ENCODE results near the gene CELA1. TPM values are rescaled to one million over a fixed set of nuclear protein-coding genes. Genes with fewer than 3 reads are reported as not detected.

Gene CELA1
- not detected in 2 replicates for total RNA-seq (2014; rRNA removed; shearing (Covaris generic))
- not detected in 2 replicates for polyA plus RNA-seq (2015; cell fraction: cytosol; rRNA removed)
- not detected in 2 replicates for polyA plus RNA-seq (2015; cell fraction: nucleus; rRNA removed)

GRCh38 chr12:51346581-51346980, at the start of gene CELA1:
Gene CELA1 (minus strand): TSS chr12:51346679. CDS start chr12:51346638, 41 bp downstream.
- in situ Hi-C loops (cut with HindIII; ENCODE audit: low pct_unique_long_range_greater_than_20kb, low sequenced_read_pairs): no loop called here
- DNase-seq (ENCODE audit: low read depth, low spot score): no peak

- in situ Hi-C loops (cut with HindIII; ENCODE audit: low pct_unique_long_range_greater_than_20kb, low sequenced_read_pairs): no loop called here
- DNase-seq (ENCODE audit: low read depth, low spot score): no peak
Observed at GRCh38 chr12:51395283-51396230, 49.1 kb upstream of the CELA1 start.

- in situ Hi-C loops (cut with HindIII; ENCODE audit: low pct_unique_long_range_greater_than_20kb, low sequenced_read_pairs): no loop called here
- no peak for DNase-seq (ENCODE audit: low read depth, low spot score)
Observed at GRCh38 chr12:51393676-51394545, 47.4 kb upstream of the CELA1 start.

GRCh38 chr12:51392556-51393237, 46.2 kb upstream of the CELA1 start:
- no peak for DNase-seq (ENCODE audit: low read depth, low spot score)
- in situ Hi-C loops (cut with HindIII; ENCODE audit: low pct_unique_long_range_greater_than_20kb, low sequenced_read_pairs): no loop called here

GRCh38 chr12:51391283-51392123, 45.0 kb upstream of the CELA1 start, which contains the start of gene GALNT6:
Gene GALNT6 (minus strand): TSS chr12:51391406. CDS start chr12:51379781, 11,625 bp downstream.
- in situ Hi-C loops (cut with HindIII; ENCODE audit: low pct_unique_long_range_greater_than_20kb, low sequenced_read_pairs): no loop called here
- no peak for DNase-seq (ENCODE audit: low read depth, low spot score)

GRCh38 chr12:51390891-51391282, 44.4 kb upstream of the CELA1 start:
- no peak for DNase-seq (ENCODE audit: low read depth, low spot score)
- in situ Hi-C loops (cut with HindIII; ENCODE audit: low pct_unique_long_range_greater_than_20kb, low sequenced_read_pairs): no loop called here

- peak; percentile 19 for DNase-seq (ENCODE audit: low read depth, low spot score)
- in situ Hi-C loops (cut with HindIII; ENCODE audit: low pct_unique_long_range_greater_than_20kb, low sequenced_read_pairs): no loop called here
Observed at GRCh38 chr12:51390457-51390856, 44.0 kb upstream of the CELA1 start.

GRCh38 chr12:51389302-51389999, 43.0 kb upstream of the CELA1 start:
- in situ Hi-C loops (cut with HindIII; ENCODE audit: low pct_unique_long_range_greater_than_20kb, low sequenced_read_pairs): no loop called here
- DNase-seq (ENCODE audit: low read depth, low spot score): no peak

- DNase-seq (ENCODE audit: low read depth, low spot score): no peak
- in situ Hi-C loops (cut with HindIII; ENCODE audit: low pct_unique_long_range_greater_than_20kb, low sequenced_read_pairs): no loop called here
Observed at GRCh38 chr12:51388846-51389245, 42.4 kb upstream of the CELA1 start.

- in situ Hi-C loops (cut with HindIII; ENCODE audit: low pct_unique_long_range_greater_than_20kb, low sequenced_read_pairs): no loop called here
- peak; percentile 28 for DNase-seq (ENCODE audit: low read depth, low spot score)
Observed at GRCh38 chr12:51388069-51388799, 41.8 kb upstream of the CELA1 start.

GRCh38 chr12:51386351-51386750, 39.9 kb upstream of the CELA1 start:
- in situ Hi-C loops (cut with HindIII; ENCODE audit: low pct_unique_long_range_greater_than_20kb, low sequenced_read_pairs): no loop called here
- no peak for DNase-seq (ENCODE audit: low read depth, low spot score)

- DNase-seq (ENCODE audit: low read depth, low spot score): no peak
- in situ Hi-C loops (cut with HindIII; ENCODE audit: low pct_unique_long_range_greater_than_20kb, low sequenced_read_pairs): no loop called here
Observed at GRCh38 chr12:51383269-51383905, 36.9 kb upstream of the CELA1 start.

GRCh38 chr12:51382173-51382572, 35.7 kb upstream of the CELA1 start:
- no peak for DNase-seq (ENCODE audit: low read depth, low spot score)
- in situ Hi-C loops (cut with HindIII; ENCODE audit: low pct_unique_long_range_greater_than_20kb, low sequenced_read_pairs): no loop called here

- no peak for DNase-seq (ENCODE audit: low read depth, low spot score)
- in situ Hi-C loops (cut with HindIII; ENCODE audit: low pct_unique_long_range_greater_than_20kb, low sequenced_read_pairs): no loop called here
Observed at GRCh38 chr12:51381226-51382079, 35.0 kb upstream of the CELA1 start.
